GM21528 (cell line): ENCODE results near the gene C16orf95.

ENCODE experiments used
- ATAC-seq: cut with Tn5 transposase; IDR thresholded peaks from one replicate; pipeline ENCODE4 v1.9.1; 2021; ENCODE audit warnings: mild to moderate bottlenecking, moderate library complexity; ENCODE audit not compliant: unreplicated experiment, low FRiP score

The C16orf95 gene

GRCh38 chr16:87319997-87320491 is 2.9 kb upstream of the C16orf95 start:
- no peak for ATAC-seq

GRCh38 chr16:87319011-87319410 is 1.8 kb upstream of the C16orf95 start:
- no peak for ATAC-seq

- peak; percentile 25 for ATAC-seq
Measured at GRCh38 chr16:87317750-87318644, 805 bp upstream of the C16orf95 start.

GRCh38 chr16:87316450-87316922 is 706 bp downstream of the C16orf95 start:
- no peak for ATAC-seq

- ATAC-seq, result no peak
Measured at GRCh38 chr16:87314990-87315420, 2.2 kb downstream of the C16orf95 start.

- ATAC-seq, result no peak
Measured at GRCh38 chr16:87312008-87312407, 5.2 kb downstream of the C16orf95 start.

- ATAC-seq, result no peak
Measured at GRCh38 chr16:87311387-87311786, 5.8 kb downstream of the C16orf95 start.

GRCh38 chr16:87310610-87311009 is 6.6 kb downstream of the C16orf95 start:
- no peak for ATAC-seq

- ATAC-seq, result no peak
Measured at GRCh38 chr16:87309620-87310525, 7.3 kb downstream of the C16orf95 start.

- no peak for ATAC-seq
Measured at GRCh38 chr16:87308826-87309225, 8.4 kb downstream of the C16orf95 start.

GRCh38 chr16:87306516-87306915 is 10.7 kb downstream of the C16orf95 start:
- no peak for ATAC-seq

- ATAC-seq, result no peak
Measured at GRCh38 chr16:87305505-87306391, 11.4 kb downstream of the C16orf95 start.

GRCh38 chr16:87304951-87305350 is 12.2 kb downstream of the C16orf95 start:
- ATAC-seq, result no peak

GRCh38 chr16:87303962-87304521 is 13.2 kb downstream of the C16orf95 start:
- ATAC-seq, result no peak

GRCh38 chr16:87303431-87303930 is 13.7 kb downstream of the C16orf95 start:
- ATAC-seq, result no peak

GRCh38 chr16:87298857-87299465 is 18.2 kb downstream of the C16orf95 start:
- no peak for ATAC-seq

- no peak for ATAC-seq
Measured at GRCh38 chr16:87297918-87298631, 19.1 kb downstream of the C16orf95 start.

GRCh38 chr16:87297407-87297806 is 19.8 kb downstream of the C16orf95 start:
- ATAC-seq, result no peak
